KMS-11 (cell line): ENCODE measurements around the gene ADCY3.

Experiments
- H2AFZ ChIP-seq: fragments of 200-600 bp; sonication (generic); 2 replicates; pipeline ENCODE4 v1.6.1; 2016; ENCODE audit warnings: antibody characterized with exemption, mixed run types, low read depth
- H3K27ac ChIP-seq: fragments of 200-600 bp; sonication (generic); 2 replicates; pipeline ENCODE4 v1.6.1; 2016; ENCODE audit warnings: mild to moderate bottlenecking, mixed run types
- H3K27me3 ChIP-seq: fragments of 200-600 bp; sonication (generic); 2 replicates; pipeline ENCODE4 v1.6.1; 2017; ENCODE audit warnings: mild to moderate bottlenecking, low read depth, mixed run types, moderate library complexity; ENCODE audit not compliant: insufficient read depth
- H3K36me3 ChIP-seq: fragments of 200-600 bp; sonication (generic); 2 replicates; pipeline ENCODE4 v1.6.1; 2017; ENCODE audit warnings: mild to moderate bottlenecking, mixed run types; ENCODE audit not compliant: insufficient read depth
- H3K4me1 ChIP-seq: fragments of 200-600 bp; sonication (generic); 2 replicates; pipeline ENCODE4 v1.6.1; 2016; ENCODE audit warnings: mild to moderate bottlenecking, low read depth, mixed run types; ENCODE audit not compliant: poor library complexity, severe bottlenecking
- H3K4me2 ChIP-seq: fragments of 200-600 bp; sonication (generic); 2 replicates; pipeline ENCODE4 v1.7.0; 2016; ENCODE audit warnings: mild to moderate bottlenecking, mixed run types
- H3K4me3 ChIP-seq: fragments of 200-600 bp; sonication (generic); IDR thresholded peaks from 2 replicates; pipeline ENCODE4 v1.6.1; 2017; ENCODE audit warnings: low read depth, low read length, mixed read lengths; ENCODE audit not compliant: insufficient read depth
- H3K79me2 ChIP-seq: fragments of 200-600 bp; sonication (generic); 2 replicates; pipeline ENCODE4 v1.6.1; 2016; ENCODE audit warnings: low read depth, mixed run types; ENCODE audit not compliant: insufficient read depth
- H3K9ac ChIP-seq: fragments of 200-600 bp; sonication (generic); 2 replicates; pipeline ENCODE4 v1.6.1; 2016; ENCODE audit warnings: mild to moderate bottlenecking, mixed run types
- H4K20me1 ChIP-seq: fragments of 200-600 bp; sonication (generic); 2 replicates; pipeline ENCODE4 v1.6.1; 2016; ENCODE audit warnings: mild to moderate bottlenecking, mixed run types; ENCODE audit not compliant: insufficient read depth
- CTCF ChIP-seq: fragments of 200-600 bp; sonication (generic); conservative IDR thresholded peaks from 2 replicates; pipeline ENCODE4 v1.6.1; 2017; ENCODE audit warnings: low read depth, mild to moderate bottlenecking, antibody characterized with exemption, low read length, moderate library complexity, mixed read lengths

The ADCY3 gene

GRCh38 chr2:24886126-24886501, 33.9 kb downstream of the ADCY3 start:
- no peak overlapping the region for H3K27ac ChIP-seq
- H3K79me2 ChIP-seq = peaks cover 8% of the 10 kb centered on the region
- no peaks in the 10 kb centered on the region for H3K36me3 ChIP-seq
- no peak overlapping the region for H2AFZ ChIP-seq
- no peak overlapping the region for H3K4me2 ChIP-seq
- H3K27me3 ChIP-seq = no peaks in the 10 kb centered on the region
- H3K9ac ChIP-seq = no peak overlapping the region
- H4K20me1 ChIP-seq = no peaks in the 10 kb centered on the region
- peaks cover 4% of the 10 kb centered on the region for H3K4me1 ChIP-seq
- no peak overlapping the region for H3K4me3 ChIP-seq
- no peak for TF ChIP-seq CTCF

DNA sequence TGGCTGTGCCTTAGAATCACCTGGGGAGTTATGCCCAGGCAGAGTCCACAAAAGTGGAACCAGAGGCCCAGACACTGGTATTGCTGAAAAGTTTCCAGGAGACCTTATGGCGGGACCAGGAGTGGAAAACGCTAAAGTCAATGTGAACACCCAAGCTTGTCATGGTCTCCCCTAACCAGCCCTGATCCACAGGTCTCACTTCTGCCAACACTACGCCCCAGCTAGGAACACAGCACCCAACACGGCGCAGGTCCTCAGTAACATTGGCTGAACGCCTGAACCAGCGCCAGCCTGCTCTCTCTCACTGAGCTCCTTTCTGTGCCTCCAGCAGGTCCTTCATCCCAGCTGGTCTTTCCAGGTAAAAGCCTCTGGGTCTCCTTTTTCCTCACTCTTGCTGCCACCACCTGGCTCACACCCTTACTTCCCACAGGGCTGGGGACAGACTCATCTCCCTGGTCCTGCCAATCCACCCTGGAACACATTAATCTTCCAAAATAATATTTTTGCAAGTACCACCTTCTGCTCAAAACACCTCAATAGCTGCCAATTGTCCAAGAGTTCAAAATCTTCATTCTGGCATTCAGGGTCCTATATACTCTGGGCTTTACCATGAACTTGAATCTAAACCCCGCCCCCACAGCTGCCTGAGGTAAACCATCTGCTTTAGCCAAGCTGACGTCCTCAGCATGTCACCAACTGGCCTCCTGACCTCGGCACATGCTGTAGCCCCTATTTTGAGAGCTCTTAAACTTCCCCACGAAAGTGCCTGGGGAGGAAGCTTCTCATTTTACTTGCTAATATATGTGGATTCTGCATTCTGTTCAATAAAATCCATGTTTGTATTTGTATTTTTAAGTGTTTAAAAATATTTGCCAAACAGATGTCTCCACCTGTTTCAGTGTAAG, 34.6 kb downstream of the ADCY3 start:
- Histone ChIP-seq H4K20me1 (no peaks in the 10 kb centered on the region), H3K4me1 (peaks cover 4% of the 10 kb centered on the region), H3K36me3 (no peaks in the 10 kb centered on the region), H3K9ac (no peak overlapping the region), H2AFZ (no peak overlapping the region), H3K4me2 (no peak overlapping the region), H3K79me2 (peaks cover 8% of the 10 kb centered on the region), H3K27me3 (no peaks in the 10 kb centered on the region), H3K4me3 (no peak overlapping the region), H3K27ac (no peak overlapping the region)
- no peak for TF ChIP-seq CTCF

DNA sequence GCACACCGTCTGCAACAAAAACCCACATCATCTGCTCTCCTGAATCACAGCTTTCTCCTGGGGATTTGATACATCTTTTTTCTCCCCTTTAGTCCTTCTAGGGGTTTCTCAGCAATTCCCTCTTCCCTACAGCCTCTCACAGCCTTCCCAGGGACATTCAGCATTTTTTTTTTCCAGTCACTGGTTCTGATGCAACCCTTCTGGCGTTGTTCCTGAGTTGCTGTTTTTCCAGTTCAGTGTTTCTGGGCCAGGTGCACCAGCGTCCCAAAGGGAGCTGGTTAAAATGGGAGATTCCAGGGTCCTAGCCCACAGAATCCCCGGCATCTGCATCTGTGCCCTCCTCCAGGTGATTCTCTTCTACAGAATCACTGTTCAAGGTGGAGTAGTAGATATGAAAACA, 36.1 kb downstream of the ADCY3 start:
- H3K27me3 ChIP-seq = no peaks in the 10 kb centered on the region
- H3K79me2 ChIP-seq = peaks cover 8% of the 10 kb centered on the region
- H2AFZ ChIP-seq = no peak overlapping the region
- no peak overlapping the region for H3K27ac ChIP-seq
- H4K20me1 ChIP-seq = no peaks in the 10 kb centered on the region
- no peak overlapping the region for H3K4me3 ChIP-seq
- no peak overlapping the region for H3K9ac ChIP-seq
- no peaks in the 10 kb centered on the region for H3K36me3 ChIP-seq
- TF ChIP-seq CTCF = no peak
- peaks cover 4% of the 10 kb centered on the region for H3K4me1 ChIP-seq
- no peak overlapping the region for H3K4me2 ChIP-seq

DNA sequence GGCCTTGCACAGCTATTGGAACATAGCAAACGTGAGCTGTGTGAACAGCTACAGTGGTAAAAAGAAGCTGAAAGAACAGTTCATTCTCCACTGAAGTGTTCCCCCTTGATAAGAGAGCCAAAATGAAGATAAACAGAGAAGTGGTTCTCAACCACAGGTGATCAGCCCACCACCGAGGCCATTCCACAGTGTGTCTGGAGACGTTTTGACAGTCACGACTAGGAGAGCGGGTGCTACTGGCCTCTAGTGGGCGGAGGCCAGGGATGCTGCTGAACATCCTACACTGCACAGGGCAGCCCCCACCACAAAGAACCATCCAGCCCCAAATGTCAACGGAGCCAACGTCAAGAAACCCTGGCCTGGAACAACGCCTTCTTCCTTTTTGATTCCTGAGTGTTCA, 38.4 kb downstream of the ADCY3 start:
- Histone ChIP-seq H3K4me2 (no peak overlapping the region), H3K27me3 (no peaks in the 10 kb centered on the region), H4K20me1 (no peaks in the 10 kb centered on the region), H2AFZ (no peak overlapping the region), H3K9ac (no peak overlapping the region), H3K36me3 (no peaks in the 10 kb centered on the region), H3K4me1 (peaks cover 4% of the 10 kb centered on the region), H3K4me3 (no peak overlapping the region), H3K79me2 (peaks cover 8% of the 10 kb centered on the region), H3K27ac (no peak overlapping the region)
- no peak for TF ChIP-seq CTCF
